ENCODE data around the gene NUS1. TPM values are rescaled to one million over a fixed set of nuclear protein-coding genes. Genes with fewer than 3 reads are reported as not detected.
"Not testable (repeated sequence)": the region's sequence is repeated elsewhere in the genome, so short reads cannot be mapped to it uniquely, and the experiment has no call there.

NUS1 gene
- total and polyA plus RNA-seq, 2 experiments from 2014 or later: 34.6 to 69.0 TPM

DNA sequence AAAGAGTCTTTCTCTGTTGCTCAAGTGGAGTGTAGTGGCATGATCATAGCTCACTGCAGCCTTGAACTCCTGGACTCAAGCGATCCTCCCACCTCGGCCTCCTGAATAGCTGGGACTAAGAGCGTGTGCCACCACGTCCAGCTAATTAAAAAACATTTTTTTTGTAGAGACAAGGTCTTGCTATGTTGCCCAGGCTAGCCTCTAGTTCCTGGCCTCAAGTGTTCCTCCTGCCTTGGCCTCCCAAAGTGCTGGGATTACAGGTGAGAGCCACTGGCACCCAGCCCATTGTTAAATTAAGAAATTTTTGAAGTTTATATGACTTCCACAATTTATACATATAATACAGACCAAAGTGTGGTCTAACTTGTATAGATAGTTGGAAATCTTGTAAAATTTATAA is 14.3 kb downstream of the NUS1 start:
- not testable (repeated sequence) for H3K27ac Mint-ChIP-seq; H3F3A ChIP-seq (replicated peaks; ENCODE audit: low read depth); H3K4me3 Mint-ChIP-seq; H3K4me2 ChIP-seq; H3K36me3 ChIP-seq (ENCODE audit: insufficient read depth); DNase-seq (ENCODE audit: low spot score); H3K4me3 ChIP-seq; H3K9me2 ChIP-seq (ENCODE audit: insufficient read depth); H3K27me3 ChIP-seq (ENCODE audit: insufficient read depth); H3K27me3 Mint-ChIP-seq (ENCODE audit: insufficient read depth, low read depth, poor library complexity); H2AFZ ChIP-seq; H3K27ac ChIP-seq (ENCODE audit: low read depth); H3K4me1 Mint-ChIP-seq; ATAC-seq; H3K9me3 Mint-ChIP-seq; H3K4me1 ChIP-seq (ENCODE audit: insufficient read depth)
- peaks cover 88% of the 10 kb centered on the region for H3K79me2 ChIP-seq (replicated peaks; ENCODE audit: insufficient read depth)
- peaks cover 28% of the 10 kb centered on the region for H3K36me3 Mint-ChIP-seq (ENCODE audit: low read depth)
- H4K20me1 ChIP-seq (replicated peaks; ENCODE audit: insufficient read depth): peaks cover 32% of the 10 kb centered on the region

DNA sequence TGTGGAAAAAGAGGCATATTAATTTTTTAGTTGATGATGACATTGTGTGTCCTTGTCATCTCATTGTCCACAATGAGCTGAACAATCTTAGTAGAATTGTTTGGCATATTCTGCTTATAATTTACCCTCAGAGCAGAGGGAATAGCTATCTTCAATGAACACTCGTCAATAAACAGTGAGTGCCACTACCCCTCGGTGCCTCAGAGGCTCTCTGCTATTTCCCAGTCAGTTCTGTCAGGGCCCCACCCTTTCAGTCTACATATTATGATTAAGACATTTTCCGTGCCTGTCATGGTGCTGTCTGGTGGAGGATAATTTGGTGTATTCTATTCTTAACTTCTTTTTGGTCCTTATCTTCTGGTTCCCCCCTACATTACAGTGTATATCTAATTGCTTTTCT is 31.2 kb downstream of the NUS1 start:
- H2AFZ ChIP-seq: no peak overlapping the region
- H4K20me1 ChIP-seq (replicated peaks; ENCODE audit: insufficient read depth): no peaks in the 10 kb centered on the region; the same call in 1 of the 2 replicates
- Mint-ChIP-seq H3K4me1 (no peaks in the 10 kb centered on the region; the same call in 2 of the 3 replicates), H3K4me3 (no peak overlapping the region), H3K36me3 (ENCODE audit: low read depth) (peaks cover 15% of the 10 kb centered on the region), H3K27me3 (ENCODE audit: insufficient read depth, low read depth, poor library complexity) (no peaks in the 10 kb centered on the region), H3K9me3 (no peaks in the 10 kb centered on the region), H3K27ac (no peak overlapping the region)
- DNase-seq (ENCODE audit: low spot score) (no peak), ATAC-seq (no peak)
- no peaks in the 10 kb centered on the region for H3K27me3 ChIP-seq (ENCODE audit: insufficient read depth)
- H3K9me2 ChIP-seq (ENCODE audit: insufficient read depth): no peaks in the 10 kb centered on the region
- H3F3A ChIP-seq (replicated peaks; ENCODE audit: low read depth): no peaks in the 10 kb centered on the region
- H3K4me3 ChIP-seq: no peak overlapping the region
- peaks cover 22% of the 10 kb centered on the region for H3K36me3 ChIP-seq (ENCODE audit: insufficient read depth)
- peaks cover 9% of the 10 kb centered on the region; the same call in 1 of the 2 replicates for H3K79me2 ChIP-seq (replicated peaks; ENCODE audit: insufficient read depth)
- no peak overlapping the region for H3K4me2 ChIP-seq
- no peaks in the 10 kb centered on the region for H3K4me1 ChIP-seq (ENCODE audit: insufficient read depth)
- no peak overlapping the region for H3K27ac ChIP-seq (ENCODE audit: low read depth)
- TF ChIP-seq EZH2 (IDR thresholded peaks at IDR 0.05; ENCODE audit: low read depth, unreplicated experiment) (no peak), REST (IDR thresholded peaks at IDR 0.05; ENCODE audit: unreplicated experiment) (no peak), NANOG (IDR thresholded peaks at IDR 0.05; ENCODE audit: borderline replicate concordance) (no peak), CREB1 (CRISPR knock-in tag; IDR thresholded peaks at IDR 0.05; ENCODE audit: low read depth) (no peak), ZNF462 (CRISPR knock-in tag; IDR thresholded peaks at IDR 0.05) (no peak), POLR2AphosphoS5 (IDR thresholded peaks at IDR 0.05; ENCODE audit: low read depth) (no peak), EZH2phosphoT487 (IDR thresholded peaks at IDR 0.05; ENCODE audit: unreplicated experiment) (no peak), ZNF331 (CRISPR knock-in tag; IDR thresholded peaks at IDR 0.05; ENCODE audit: low read depth) (no peak), ZNF114 (CRISPR knock-in tag; IDR thresholded peaks at IDR 0.05) (no peak), STAT1 (IDR thresholded peaks at IDR 0.05; ENCODE audit: unreplicated experiment) (no peak), JUNB (IDR thresholded peaks at IDR 0.05; ENCODE audit: unreplicated experiment) (no peak)
- TF ChIP-seq, protein P1, sequence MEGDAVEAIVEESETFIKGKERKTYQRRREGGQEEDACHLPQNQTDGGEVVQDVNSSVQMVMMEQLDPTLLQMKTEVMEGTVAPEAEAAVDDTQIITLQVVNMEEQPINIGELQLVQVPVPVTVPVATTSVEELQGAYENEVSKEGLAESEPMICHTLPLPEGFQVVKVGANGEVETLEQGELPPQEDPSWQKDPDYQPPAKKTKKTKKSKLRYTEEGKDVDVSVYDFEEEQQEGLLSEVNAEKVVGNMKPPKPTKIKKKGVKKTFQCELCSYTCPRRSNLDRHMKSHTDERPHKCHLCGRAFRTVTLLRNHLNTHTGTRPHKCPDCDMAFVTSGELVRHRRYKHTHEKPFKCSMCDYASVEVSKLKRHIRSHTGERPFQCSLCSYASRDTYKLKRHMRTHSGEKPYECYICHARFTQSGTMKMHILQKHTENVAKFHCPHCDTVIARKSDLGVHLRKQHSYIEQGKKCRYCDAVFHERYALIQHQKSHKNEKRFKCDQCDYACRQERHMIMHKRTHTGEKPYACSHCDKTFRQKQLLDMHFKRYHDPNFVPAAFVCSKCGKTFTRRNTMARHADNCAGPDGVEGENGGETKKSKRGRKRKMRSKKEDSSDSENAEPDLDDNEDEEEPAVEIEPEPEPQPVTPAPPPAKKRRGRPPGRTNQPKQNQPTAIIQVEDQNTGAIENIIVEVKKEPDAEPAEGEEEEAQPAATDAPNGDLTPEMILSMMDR (conservative IDR thresholded peaks at IDR 0.05; ENCODE audit: low read depth in 2 of 2): no peak
